ENCODE measurements around the gene NFE2L2.
A peak's percentile ranks its signal among the peaks of the same experiment; 100 is the strongest.

DNA sequence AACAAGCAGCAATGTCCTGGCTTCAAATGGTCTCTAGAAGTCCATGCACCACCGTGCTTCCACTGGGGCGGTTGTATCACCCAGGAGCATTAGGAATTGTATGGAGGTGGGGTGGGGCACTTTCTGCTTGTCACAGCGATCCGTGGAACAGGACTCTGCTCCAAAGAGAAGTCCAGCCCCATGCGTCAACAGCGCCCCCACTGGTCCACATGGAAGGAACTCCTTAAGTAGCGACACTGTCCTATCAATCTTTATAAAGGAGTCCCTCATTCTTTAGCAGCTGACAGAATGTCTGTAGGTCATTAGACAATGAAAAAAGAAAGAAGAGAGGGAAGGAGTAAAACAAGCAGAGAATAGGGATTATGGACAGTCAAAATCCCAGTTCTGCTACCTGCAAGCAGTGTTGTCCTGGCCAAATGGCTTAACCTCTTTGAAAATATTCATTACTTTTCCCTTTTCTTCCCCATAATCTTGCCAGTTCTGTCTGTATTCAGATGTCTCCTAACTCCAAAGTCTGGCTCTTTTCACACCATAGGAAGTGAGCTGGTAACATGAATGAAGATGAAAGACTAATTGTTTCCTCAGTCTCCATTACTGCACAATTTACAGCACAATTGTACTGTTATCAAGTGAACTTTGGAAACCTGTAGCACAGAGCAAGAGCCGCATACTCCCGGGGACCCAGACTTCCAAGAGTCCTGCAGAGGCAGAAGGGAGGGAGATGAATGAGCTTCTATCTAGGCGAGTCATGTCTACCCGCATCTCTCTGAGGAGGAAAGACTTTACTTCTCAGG, 9.9 kb downstream of the NFE2L2 start:
- TF ChIP-seq, protein P1, sequence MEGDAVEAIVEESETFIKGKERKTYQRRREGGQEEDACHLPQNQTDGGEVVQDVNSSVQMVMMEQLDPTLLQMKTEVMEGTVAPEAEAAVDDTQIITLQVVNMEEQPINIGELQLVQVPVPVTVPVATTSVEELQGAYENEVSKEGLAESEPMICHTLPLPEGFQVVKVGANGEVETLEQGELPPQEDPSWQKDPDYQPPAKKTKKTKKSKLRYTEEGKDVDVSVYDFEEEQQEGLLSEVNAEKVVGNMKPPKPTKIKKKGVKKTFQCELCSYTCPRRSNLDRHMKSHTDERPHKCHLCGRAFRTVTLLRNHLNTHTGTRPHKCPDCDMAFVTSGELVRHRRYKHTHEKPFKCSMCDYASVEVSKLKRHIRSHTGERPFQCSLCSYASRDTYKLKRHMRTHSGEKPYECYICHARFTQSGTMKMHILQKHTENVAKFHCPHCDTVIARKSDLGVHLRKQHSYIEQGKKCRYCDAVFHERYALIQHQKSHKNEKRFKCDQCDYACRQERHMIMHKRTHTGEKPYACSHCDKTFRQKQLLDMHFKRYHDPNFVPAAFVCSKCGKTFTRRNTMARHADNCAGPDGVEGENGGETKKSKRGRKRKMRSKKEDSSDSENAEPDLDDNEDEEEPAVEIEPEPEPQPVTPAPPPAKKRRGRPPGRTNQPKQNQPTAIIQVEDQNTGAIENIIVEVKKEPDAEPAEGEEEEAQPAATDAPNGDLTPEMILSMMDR (IDR thresholded peaks at IDR 0.05), result peak in 6 of 7 experiments; percentile 25 to 39 (median 34)
- no peak for TF ChIP-seq POLR2A (IDR thresholded peaks at IDR 0.05)
